ENCODE data around the gene LRRC15.

The LRRC15 gene

GRCh38 chr3:194384156-194384555 lies 14.6 kb upstream of the LRRC15 start:
- DNase-seq: no peak

- no peak for DNase-seq
Observed at GRCh38 chr3:194383276-194383940, 13.9 kb upstream of the LRRC15 start.

- DNase-seq: no peak
Observed at GRCh38 chr3:194382892-194383223, 13.3 kb upstream of the LRRC15 start.

- DNase-seq: no peak
Observed at GRCh38 chr3:194382196-194382891, 12.8 kb upstream of the LRRC15 start.

GRCh38 chr3:194381460-194381875 lies 11.9 kb upstream of the LRRC15 start:
- DNase-seq: no peak

- no peak for DNase-seq
Observed at GRCh38 chr3:194380326-194380725, 10.8 kb upstream of the LRRC15 start.

- no peak for DNase-seq
Observed at GRCh38 chr3:194379651-194380050, 10.1 kb upstream of the LRRC15 start.

- DNase-seq: no peak
Observed at GRCh38 chr3:194379231-194379630, 9.7 kb upstream of the LRRC15 start.

GRCh38 chr3:194377708-194378107 lies 8.2 kb upstream of the LRRC15 start:
- no peak for DNase-seq

- no peak for DNase-seq
Observed at GRCh38 chr3:194376241-194376560, 6.7 kb upstream of the LRRC15 start.

- peak; percentile 22 to 49 for DNase-seq
Observed at GRCh38 chr3:194375473-194376240, 6.1 kb upstream of the LRRC15 start.

GRCh38 chr3:194374935-194375334 lies 5.4 kb upstream of the LRRC15 start:
- DNase-seq: no peak

GRCh38 chr3:194373899-194374298 lies 4.4 kb upstream of the LRRC15 start:
- DNase-seq: no peak

GRCh38 chr3:194373028-194373427 lies 3.5 kb upstream of the LRRC15 start:
- DNase-seq: no peak

- DNase-seq: no peak
Observed at GRCh38 chr3:194370753-194371152, 1.2 kb upstream of the LRRC15 start.

- DNase-seq: no peak
Observed at GRCh38 chr3:194368918-194369317, 625 bp downstream of the LRRC15 start.

- no peak for DNase-seq
Observed at GRCh38 chr3:194367992-194368841, 1.3 kb downstream of the LRRC15 start.

- DNase-seq: no peak
Observed at GRCh38 chr3:194365978-194366490, 3.5 kb downstream of the LRRC15 start.

- DNase-seq: no peak
Observed at GRCh38 chr3:194365526-194365925, 4.0 kb downstream of the LRRC15 start.

GRCh38 chr3:194364652-194365434 lies 4.7 kb downstream of the LRRC15 start:
- DNase-seq: no peak

- no peak for DNase-seq
Observed at GRCh38 chr3:194364314-194364651, 5.3 kb downstream of the LRRC15 start.

GRCh38 chr3:194360568-194360967 lies 9.0 kb downstream of the LRRC15 start:
- DNase-seq: no peak
